ENCODE data around the gene PBOV1.

- no peak for TF ChIP-seq POLR2A (IDR thresholded peaks at IDR 0.05)
- TF ChIP-seq CTCF (IDR thresholded peaks at IDR 0.05): no peak
Observed at GRCh38 chr6:138234363-138234762, 16.1 kb upstream of the PBOV1 start.
